Measurements from ENCODE around the gene MLH3. TPM values are rescaled to one million over a fixed set of nuclear protein-coding genes. Genes with fewer than 3 reads are reported as not detected.
A peak's percentile ranks its signal among the peaks of the same experiment; 100 is the strongest.

Gene MLH3
- total and polyA plus RNA-seq, 2 of the 13 experiments (the other 11 are each of a cell fraction or from before 2014, with no cell fraction given), result 14.4 to 24.8 TPM

DNA sequence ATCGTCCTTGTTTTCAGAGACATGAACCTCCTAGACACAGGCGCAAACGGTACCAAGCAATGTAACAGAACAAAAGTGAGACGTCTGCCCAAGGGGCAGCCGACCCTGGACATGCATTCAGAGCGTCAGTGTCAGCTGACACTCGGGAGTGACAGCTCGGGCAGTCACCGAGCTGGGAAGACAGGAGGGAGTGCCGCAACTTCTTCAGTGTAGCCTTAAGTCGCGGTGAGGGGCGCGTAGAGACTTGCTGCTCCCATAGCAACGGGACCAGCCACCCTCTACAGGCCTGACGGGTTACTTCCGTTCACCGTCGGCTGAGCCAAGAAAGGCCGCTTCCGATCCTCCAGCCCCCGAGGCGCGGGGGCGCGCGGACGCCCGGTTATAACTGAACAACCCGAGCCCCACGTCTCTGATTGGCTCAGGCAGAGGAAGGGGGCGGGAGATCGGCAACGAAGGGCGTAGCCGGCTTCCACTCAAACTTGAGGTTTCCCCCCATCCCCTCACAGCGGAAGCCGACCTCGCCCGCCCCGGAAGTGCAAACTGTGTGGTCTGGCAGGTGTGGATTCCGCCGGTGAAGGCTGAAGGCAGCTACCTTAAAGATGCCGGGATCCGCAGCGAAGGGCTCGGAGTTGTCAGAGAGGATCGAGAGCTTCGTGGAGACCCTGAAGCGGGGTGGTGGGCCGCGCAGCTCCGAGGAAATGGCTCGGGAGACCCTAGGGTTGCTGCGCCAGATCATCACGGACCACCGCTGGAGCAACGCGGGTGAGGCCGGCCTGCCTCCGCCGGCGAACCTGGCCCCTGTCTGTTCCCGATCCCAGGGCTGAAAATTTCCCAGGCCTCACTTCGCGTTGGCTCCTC is 48.6 kb downstream of the MLH3 start, which contains the start of gene EIF2B2 (continued):
- TF ChIP-seq, protein P1, sequence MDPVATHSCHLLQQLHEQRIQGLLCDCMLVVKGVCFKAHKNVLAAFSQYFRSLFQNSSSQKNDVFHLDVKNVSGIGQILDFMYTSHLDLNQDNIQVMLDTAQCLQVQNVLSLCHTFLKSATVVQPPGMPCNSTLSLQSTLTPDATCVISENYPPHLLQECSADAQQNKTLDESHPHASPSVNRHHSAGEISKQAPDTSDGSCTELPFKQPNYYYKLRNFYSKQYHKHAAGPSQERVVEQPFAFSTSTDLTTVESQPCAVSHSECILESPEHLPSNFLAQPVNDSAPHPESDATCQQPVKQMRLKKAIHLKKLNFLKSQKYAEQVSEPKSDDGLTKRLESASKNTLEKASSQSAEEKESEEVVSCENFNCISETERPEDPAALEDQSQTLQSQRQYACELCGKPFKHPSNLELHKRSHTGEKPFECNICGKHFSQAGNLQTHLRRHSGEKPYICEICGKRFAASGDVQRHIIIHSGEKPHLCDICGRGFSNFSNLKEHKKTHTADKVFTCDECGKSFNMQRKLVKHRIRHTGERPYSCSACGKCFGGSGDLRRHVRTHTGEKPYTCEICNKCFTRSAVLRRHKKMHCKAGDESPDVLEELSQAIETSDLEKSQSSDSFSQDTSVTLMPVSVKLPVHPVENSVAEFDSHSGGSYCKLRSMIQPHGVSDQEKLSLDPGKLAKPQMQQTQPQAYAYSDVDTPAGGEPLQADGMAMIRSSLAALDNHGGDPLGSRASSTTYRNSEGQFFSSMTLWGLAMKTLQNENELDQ (CRISPR knock-in tag; IDR thresholded peaks at IDR 0.05; ENCODE audit: borderline replicate concordance), result no peak
- TF ChIP-seq SP140L (CRISPR knock-in tag; IDR thresholded peaks at IDR 0.05; ENCODE audit: borderline replicate concordance), result no peak
- TF ChIP-seq, protein P2, sequence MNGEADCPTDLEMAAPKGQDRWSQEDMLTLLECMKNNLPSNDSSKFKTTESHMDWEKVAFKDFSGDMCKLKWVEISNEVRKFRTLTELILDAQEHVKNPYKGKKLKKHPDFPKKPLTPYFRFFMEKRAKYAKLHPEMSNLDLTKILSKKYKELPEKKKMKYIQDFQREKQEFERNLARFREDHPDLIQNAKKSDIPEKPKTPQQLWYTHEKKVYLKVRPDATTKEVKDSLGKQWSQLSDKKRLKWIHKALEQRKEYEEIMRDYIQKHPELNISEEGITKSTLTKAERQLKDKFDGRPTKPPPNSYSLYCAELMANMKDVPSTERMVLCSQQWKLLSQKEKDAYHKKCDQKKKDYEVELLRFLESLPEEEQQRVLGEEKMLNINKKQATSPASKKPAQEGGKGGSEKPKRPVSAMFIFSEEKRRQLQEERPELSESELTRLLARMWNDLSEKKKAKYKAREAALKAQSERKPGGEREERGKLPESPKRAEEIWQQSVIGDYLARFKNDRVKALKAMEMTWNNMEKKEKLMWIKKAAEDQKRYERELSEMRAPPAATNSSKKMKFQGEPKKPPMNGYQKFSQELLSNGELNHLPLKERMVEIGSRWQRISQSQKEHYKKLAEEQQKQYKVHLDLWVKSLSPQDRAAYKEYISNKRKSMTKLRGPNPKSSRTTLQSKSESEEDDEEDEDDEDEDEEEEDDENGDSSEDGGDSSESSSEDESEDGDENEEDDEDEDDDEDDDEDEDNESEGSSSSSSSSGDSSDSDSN (CRISPR knock-in tag; IDR thresholded peaks at IDR 0.05), result peak; percentile 52
- TF ChIP-seq, protein P3, sequence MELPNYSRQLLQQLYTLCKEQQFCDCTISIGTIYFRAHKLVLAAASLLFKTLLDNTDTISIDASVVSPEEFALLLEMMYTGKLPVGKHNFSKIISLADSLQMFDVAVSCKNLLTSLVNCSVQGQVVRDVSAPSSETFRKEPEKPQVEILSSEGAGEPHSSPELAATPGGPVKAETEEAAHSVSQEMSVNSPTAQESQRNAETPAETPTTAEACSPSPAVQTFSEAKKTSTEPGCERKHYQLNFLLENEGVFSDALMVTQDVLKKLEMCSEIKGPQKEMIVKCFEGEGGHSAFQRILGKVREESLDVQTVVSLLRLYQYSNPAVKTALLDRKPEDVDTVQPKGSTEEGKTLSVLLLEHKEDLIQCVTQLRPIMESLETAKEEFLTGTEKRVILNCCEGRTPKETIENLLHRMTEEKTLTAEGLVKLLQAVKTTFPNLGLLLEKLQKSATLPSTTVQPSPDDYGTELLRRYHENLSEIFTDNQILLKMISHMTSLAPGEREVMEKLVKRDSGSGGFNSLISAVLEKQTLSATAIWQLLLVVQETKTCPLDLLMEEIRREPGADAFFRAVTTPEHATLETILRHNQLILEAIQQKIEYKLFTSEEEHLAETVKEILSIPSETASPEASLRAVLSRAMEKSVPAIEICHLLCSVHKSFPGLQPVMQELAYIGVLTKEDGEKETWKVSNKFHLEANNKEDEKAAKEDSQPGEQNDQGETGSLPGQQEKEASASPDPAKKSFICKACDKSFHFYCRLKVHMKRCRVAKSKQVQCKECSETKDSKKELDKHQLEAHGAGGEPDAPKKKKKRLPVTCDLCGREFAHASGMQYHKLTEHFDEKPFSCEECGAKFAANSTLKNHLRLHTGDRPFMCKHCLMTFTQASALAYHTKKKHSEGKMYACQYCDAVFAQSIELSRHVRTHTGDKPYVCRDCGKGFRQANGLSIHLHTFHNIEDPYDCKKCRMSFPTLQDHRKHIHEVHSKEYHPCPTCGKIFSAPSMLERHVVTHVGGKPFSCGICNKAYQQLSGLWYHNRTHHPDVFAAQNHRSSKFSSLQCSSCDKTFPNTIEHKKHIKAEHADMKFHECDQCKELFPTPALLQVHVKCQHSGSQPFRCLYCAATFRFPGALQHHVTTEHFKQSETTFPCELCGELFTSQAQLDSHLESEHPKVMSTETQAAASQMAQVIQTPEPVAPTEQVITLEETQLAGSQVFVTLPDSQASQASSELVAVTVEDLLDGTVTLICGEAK (IDR thresholded peaks at IDR 0.05), result peak; percentile 78
- TF ChIP-seq, protein P3 (CRISPR knock-in tag; IDR thresholded peaks at IDR 0.05), result peak; percentile 56; the same call in 1 of the 2 replicates
- TF ChIP-seq, protein P4, sequence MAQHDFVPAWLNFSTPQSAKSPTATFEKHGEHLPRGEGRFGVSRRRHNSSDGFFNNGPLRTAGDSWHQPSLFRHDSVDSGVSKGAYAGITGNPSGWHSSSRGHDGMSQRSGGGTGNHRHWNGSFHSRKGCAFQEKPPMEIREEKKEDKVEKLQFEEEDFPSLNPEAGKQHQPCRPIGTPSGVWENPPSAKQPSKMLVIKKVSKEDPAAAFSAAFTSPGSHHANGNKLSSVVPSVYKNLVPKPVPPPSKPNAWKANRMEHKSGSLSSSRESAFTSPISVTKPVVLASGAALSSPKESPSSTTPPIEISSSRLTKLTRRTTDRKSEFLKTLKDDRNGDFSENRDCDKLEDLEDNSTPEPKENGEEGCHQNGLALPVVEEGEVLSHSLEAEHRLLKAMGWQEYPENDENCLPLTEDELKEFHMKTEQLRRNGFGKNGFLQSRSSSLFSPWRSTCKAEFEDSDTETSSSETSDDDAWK (CRISPR knock-in tag; IDR thresholded peaks at IDR 0.05), result no peak
- TF ChIP-seq ZNF556 (CRISPR knock-in tag; IDR thresholded peaks at IDR 0.05; ENCODE audit: borderline replicate concordance), result peak; percentile 45; the same call in 1 of the 2 replicates
- TF ChIP-seq RCOR2 (CRISPR knock-in tag; IDR thresholded peaks at IDR 0.05), result 0 out of 2 replicates have a peak, but pooled peaks have one; percentile 15
- TF ChIP-seq, protein P5, sequence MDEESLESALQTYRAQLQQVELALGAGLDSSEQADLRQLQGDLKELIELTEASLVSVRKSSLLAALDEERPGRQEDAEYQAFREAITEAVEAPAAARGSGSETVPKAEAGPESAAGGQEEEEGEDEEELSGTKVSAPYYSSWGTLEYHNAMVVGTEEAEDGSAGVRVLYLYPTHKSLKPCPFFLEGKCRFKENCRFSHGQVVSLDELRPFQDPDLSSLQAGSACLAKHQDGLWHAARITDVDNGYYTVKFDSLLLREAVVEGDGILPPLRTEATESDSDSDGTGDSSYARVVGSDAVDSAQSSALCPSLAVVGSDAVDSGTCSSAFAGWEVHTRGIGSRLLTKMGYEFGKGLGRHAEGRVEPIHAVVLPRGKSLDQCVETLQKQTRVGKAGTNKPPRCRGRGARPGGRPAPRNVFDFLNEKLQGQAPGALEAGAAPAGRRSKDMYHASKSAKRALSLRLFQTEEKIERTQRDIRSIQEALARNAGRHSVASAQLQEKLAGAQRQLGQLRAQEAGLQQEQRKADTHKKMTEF (CRISPR knock-in tag; IDR thresholded peaks at IDR 0.05), result peak; percentile 81; the same call in 1 of the 2 replicates

Measured in HepG2 (cell line).